GM18861 (cell line): ENCODE results near the gene GATA5.

ENCODE experiments used
- ATAC-seq: cut with Tn5 transposase; IDR thresholded peaks from one replicate; pipeline ENCODE4 v1.9.1; 2021; ENCODE audit not compliant: unreplicated experiment

Gene GATA5, protein sequence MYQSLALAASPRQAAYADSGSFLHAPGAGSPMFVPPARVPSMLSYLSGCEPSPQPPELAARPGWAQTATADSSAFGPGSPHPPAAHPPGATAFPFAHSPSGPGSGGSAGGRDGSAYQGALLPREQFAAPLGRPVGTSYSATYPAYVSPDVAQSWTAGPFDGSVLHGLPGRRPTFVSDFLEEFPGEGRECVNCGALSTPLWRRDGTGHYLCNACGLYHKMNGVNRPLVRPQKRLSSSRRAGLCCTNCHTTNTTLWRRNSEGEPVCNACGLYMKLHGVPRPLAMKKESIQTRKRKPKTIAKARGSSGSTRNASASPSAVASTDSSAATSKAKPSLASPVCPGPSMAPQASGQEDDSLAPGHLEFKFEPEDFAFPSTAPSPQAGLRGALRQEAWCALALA

DNA sequence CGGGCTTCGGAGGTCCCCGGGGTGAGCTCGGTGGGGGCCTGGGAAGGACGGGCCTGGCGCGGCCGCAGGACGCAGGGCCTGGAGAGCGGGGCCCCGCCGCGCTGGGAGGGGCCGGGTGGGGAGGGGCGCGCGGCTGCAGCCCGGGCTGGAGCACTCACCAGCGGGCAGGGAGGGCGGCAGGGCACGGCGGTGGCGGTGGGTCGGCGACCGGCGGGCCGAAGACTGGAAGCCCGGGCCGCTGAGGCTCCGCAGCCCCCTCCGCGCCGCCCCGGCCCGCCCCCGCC lies at the start of gene GATA5:
Gene GATA5 (minus strand): TSS at position 224 of the 284 bp plus-strand sequence. CDS start 474 bp downstream, outside the sequence.
- ATAC-seq: no peak

DNA sequence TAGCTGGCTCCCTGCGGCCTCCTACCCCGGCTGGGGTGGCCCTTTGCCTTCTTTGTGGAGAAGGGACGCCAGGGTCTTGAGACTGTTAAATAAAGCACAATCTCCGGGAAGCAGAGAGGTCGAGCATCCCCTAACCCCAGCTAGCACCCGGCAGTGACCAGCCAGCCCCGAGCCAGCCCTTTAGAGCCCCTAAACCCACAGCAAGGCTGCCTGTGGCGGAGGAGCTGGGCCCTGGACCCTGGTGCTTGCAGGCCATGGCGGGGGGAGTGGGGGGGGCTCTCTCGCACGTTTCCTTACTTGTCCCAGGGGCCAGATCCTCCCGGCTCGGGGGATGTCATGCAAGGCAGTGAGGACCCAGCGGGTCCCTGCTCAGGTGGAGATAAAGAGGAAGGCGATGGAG lies 49.2 kb upstream of the GATA5 start:
- no peak for ATAC-seq

DNA sequence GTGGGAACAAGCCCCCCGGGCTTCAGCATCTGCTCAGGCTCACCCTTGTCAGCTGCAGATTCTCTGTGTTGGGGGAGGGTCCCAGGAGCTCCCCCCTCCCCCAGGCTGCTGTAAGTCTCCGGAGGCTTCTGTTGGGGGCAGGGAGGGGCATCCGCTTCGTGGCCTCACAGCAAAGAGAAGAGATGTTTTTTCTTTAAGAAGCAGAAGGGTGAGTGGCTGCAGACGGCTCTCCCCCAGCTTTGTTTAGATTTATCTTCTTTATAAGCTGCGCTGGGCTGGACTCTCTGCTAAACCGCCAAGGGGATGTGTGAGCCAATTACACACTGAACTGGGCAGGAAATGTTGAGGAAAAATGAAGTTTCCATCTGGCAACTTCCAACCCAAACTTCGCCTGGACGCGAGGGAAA lies 48.7 kb upstream of the GATA5 start:
- no peak for ATAC-seq

DNA sequence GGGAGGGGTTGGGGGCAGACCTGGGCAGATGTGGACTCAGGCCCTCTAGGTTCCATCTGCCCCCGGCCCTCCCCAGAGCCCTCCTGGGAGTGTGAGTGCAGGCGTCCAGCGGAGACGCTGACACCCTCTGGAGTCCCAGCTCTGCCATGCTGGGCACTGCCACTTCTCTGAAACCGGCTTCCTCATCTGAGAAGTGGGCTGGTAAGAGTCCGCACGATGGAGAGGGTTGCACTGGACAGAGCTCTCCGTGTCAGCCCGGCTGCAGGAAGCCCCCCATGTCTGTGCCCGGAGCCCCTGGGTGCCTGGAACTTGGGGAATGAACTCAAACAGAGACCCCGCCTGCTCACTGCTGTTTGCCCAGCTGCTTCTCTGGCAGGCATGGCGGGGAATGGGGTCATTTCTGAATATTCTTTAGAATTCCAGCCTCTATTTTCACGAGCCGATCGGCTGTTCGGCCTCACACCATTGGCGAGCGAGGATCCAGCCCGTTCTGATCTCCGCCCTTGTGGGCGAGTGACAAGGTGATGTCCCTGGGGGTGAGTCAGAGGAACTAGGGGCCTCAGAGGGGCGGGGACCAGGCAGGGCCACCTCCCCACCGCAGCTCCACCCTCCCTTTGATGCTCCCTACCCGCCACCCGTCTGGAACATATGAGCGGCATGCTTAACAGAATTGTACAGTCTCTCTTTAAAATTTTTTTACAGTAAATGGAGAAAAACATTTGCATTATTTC lies 47.8 kb upstream of the GATA5 start:
- no peak for ATAC-seq

DNA sequence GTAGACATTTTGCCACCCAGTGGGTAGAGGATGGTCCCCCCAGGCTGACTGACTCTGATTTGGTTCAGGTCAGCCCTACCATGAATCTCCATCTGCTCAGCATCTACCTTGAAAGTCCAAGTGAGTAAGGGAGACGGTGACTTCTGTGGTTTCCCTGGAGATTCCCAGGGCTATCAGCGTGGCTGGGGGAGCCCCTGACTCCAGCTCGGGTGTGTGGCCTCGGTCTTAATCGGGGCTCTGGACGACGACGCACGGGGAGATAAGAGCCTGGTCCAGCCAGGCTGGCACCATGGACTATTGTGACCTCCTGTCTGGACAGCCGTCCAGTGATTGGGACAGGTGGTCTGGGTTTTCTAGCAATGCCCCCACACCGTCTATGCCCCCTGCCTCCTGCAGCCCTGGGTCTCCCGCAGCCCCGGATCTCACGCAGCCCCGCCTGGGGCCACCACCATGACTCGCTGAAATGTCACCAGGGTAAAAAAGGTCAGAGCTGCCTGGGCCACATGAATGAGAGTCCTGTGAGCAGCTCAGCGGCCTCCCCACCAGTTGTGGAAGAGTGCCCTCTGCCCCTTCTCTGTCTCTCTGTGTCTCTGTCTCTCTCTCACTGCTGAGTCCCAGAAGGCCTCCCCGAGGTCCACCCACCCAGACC lies 47.1 kb upstream of the GATA5 start:
- no peak for ATAC-seq

DNA sequence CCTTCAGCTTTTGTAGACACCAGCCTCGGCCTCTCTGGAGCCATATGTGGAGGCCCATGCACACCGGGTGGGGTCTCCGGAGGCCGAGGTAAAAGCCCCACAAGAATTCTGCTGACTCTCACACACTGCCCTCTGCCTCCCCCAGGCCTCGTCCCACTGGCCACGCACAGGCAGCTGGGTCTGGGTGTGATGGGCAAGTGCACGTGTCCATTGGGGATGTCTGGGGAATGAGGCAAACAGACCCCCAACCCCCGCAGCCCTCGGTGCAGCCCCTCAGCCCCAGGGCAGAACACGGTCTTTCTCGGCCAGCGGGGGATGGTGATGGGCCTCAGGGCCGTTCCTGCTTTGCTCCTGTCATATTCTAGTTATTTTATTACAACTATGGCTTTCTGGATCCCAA lies 44.0 kb upstream of the GATA5 start:
- no peak for ATAC-seq

DNA sequence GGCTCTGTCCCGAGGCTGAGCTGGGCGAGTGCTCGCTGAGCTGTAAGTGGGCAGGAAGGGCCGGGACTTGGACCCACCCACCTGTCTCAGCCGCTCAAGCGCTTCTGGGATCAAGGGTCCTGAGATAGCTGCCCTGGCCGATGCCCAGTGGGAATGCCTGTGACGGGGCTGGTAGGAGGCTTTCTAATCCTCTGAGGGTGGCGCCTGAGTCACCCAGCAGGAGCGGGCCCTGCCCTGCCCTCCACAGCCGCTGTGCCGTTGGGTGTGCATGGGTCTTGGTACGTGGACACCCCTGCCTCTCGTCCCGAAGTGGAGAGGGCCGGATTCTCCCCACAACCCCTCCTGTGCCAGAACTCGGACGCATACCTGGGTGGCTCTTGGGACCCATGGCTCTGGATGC lies 43.1 kb upstream of the GATA5 start:
- no peak for ATAC-seq

DNA sequence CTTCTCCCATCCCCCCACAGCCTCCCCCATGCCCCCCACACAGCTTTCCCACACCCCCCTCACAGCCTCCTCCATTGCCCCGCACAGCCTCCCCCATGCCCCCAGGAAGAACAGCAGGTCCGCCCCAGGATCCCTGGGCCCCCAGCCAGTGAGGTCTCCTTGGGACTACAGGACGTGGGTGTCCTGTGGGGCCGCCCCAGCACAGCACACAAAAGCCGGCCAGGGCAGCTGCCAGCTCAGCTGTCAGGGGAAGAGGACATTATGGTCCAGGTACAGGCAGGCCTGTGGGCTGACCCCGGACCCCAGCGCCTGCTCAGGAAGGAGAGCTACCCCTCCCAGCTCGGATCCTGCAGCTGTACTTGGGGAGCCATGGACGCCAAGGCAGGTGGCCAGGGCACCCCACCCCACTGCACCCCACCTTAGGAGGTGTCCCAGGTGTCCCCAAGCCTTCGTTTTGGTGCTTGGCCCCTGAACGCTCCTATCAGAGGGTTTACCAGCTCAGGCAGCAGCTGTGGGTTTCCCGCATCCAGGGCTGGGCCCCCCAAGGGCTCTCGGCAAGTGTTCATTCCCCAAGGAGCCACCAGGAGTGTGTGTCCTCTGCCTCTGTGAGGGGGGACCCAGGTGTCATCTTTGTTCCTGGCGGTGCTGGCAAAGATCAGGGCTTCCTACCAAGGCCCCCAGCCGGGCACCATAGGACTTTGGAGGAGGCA lies 42.3 kb upstream of the GATA5 start:
- no peak for ATAC-seq

DNA sequence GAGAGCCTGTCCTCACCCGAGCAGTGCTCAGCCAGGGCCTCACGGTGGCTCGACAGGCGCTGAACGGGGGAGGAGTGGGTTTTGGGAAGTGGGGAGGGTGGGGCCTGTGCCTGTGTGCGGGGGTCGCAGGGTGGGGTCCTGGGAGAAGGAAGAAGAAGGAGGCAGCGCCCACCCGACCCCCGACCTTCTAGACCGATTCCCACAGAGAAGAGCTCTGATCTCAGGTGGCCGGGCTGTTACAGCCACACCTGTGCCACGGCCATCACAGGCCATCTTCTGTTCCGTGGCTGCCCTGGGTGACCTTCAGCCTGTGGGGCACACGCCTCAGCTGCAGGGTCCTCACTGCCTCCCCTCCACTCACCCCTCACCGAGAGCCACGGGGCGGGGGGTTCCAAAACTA lies 41.4 kb upstream of the GATA5 start:
- no peak for ATAC-seq

DNA sequence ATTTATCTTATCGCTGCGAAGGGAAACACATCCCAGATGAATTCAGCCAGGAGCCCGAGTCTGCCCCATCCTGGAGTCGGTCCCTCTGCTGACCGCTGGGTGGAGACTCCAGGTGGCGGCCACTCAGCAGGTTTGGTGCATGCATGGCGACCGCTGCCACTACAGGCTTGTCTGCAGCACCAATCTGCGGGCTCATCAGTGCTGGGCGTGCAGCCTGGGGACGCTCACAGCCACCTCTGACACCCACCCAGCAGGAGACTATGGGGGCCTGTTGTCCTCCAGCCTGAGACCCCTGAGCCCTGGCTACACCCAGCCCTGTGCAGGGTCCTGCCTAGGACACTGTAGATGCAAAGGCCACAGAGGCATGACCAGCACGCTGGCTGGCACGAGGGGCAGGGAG lies 40.5 kb upstream of the GATA5 start:
- no peak for ATAC-seq

DNA sequence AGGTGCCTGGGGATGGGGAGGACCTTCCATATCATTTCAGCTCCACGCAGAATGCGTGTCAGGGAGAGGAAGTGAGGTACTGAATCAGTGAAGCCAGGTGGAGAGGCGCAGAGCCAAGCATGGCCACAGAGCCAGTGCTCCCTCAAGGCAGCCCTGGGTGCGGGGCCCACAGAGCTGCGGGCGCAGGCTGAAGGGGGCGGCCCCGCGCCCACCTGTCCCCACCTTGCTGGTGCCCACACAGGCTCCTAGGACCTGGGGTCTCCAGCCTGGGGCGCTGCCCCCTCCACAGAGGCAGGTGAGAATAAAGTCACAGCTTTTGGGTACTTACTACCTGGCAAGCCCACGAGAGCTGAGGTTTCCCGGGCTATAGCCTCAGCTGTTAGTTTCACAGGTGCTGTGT lies 40.0 kb upstream of the GATA5 start:
- ATAC-seq: no peak

DNA sequence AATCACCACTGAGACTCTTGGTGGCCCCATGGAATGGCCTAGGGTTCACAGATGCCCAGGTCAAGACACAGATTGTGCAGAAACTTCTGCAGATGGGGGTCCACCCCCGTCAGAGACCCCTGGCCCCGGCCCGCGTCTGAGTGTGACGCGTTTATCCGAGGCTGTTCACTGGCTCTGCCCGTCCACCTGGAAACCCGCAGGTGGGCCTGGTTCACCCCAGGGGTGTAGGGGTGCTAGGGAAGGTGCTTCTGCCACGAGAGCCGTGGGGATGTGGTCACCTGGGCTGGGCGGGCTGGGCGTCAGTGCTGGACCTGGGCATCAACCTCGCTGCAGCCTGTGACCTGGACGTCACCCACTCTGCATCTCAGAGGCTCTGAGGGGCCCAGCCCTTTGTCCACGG lies 39.5 kb upstream of the GATA5 start:
- no peak for ATAC-seq

DNA sequence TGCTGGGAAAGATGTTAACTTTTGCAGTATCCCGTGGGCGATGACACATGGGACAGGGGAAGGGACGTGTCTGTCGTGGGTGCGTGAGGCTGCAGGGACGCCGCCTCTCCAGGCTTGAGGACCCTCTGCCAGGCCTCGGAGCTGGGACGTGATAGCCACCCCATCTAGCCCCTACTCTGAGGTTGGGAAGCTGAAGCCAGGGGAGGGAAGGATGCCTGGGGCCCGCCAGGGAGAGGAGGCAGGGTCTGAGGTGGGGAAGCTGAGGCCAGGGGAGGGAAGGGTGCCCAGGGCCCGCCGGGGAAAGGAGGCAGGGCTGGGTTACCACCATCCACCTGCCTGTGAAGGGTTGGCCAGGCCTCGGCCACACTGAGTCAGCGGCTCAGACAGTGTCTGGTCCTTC lies 38.2 kb upstream of the GATA5 start:
- no peak for ATAC-seq

DNA sequence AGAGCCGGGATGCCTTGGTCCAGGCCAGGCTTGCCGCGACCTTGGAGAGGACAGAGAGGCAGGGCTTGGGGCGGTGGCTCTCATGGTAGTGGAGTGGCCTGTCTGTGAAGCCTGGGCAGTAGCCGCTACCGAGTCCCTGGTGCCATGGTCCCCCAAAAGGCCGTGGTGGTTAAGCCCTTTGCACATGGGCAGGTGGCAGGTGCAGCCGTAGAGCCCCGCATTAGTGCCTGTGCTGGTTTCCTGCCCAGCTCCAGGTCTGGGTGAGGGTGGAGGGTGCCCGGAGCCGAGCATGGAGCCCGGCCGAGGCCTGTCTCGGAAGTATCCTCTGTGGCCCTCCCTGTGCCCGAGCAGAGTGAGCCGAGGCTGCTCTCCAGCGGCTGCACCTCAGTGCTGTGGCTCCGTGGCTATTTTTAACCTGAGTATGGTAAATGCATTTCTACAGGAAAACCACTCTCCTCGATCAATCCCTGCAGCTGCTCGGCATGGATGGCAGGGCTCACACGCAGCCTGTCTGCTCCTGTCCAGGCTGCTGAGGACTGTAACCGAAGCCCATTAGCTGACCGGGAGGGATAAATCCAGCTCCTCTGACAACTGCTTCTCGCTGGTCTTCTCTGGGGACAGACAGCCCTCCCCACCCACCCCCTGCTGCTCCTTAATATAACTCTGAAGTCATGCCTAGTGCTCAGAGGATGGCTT lies 36.3 kb upstream of the GATA5 start:
- no peak for ATAC-seq

DNA sequence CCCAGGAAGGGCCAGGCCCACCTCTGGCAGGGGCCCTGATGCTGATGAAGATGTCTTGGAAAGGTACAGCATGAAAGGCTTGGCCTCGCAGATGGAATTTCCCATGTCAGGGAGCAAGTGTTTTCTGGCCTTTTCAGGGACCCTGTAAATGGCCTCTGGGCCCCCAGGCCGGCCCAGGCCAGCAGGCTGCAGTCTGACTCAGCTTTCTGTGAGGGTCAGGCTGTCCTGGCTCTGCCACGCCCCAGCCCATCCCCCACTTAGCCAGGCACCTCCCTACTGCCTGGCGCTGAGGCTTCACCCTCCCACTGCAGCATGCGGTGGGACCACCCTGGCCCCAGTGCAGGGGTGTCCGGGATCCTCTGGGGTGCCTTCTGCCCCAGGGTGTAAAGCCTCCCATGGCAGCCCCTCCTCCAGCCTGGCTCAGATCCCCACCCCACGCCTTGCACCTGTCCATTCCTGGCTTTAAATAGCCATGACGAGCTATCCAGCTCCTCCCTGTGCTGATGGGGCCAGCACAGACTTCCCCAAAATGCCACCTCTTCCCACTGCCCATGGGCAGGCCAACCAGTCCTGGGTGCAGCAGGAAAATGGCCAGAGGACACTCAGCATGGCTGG lies 35.6 kb upstream of the GATA5 start:
- ATAC-seq: no peak

DNA sequence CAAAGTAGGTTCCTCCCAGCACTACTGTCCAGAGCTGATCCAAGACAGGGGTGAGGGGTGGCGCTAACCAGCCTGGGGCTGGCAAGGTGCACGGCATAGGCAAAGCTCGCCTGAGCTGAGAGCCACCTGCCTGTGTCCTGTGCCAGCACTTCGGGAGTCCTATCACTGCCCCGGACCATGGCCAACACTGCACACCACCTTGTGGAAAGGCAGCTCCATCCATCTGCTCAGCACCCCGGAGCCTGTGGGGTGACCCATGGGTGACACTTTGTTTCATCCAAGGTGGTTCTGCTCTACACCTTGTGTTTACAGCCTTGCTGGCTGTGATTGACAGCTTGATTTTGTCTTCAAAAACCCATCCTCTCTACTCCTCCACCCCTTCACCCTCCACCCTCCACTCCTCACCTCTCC lies 32.9 kb upstream of the GATA5 start:
- ATAC-seq: no peak

DNA sequence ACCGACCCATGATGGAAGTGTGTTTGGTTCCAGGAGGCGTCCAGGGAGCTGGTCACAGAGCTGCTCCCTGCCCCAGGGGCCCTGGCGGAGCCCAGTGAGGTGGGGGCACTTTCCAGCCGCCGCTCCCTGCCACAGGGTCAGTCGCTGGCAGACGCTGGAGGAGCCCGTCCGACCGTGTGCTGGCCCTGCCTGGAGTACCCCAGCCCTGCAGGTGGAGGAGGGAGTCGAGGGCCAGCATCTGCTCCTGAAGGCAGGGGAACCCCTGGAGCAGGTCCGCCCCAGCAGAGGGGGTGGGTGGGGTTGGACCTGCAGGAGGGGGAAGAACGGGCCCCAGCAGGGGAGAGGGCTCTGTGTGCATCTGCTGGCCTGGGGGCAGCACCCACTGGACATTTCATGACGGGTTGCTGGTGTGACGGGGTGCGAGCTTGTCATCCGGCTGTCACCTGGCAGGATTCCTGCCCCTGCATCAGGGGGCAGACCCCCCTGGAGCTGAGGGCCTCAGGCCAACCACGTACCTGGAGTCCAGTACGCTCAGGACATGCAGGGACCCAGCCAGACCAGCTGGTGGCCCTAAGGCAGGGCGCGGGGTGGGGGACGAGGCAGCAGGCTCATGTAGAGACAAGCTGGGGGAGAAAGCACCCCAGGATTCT lies 32.3 kb upstream of the GATA5 start:
- ATAC-seq: no peak

DNA sequence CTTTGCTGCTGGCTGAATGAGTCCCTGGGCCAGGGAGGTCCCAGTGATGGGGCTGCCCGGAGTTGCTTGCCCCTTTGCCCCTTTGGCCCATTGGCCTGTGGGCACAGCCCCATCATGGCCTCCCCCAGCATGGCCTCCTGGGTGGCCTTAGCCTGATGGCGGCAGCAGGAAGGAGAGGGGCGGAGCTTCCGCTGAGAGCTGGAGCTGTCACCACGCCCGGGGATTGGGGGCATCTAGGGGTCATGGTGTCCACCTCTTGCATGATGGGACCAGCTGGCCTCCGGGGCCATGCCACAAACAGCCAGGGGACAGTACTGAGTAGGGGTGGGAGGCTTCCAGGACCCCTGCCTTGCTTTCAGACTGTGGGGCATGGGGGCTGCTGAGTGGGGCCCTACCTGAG lies 31.5 kb upstream of the GATA5 start:
- ATAC-seq: no peak

DNA sequence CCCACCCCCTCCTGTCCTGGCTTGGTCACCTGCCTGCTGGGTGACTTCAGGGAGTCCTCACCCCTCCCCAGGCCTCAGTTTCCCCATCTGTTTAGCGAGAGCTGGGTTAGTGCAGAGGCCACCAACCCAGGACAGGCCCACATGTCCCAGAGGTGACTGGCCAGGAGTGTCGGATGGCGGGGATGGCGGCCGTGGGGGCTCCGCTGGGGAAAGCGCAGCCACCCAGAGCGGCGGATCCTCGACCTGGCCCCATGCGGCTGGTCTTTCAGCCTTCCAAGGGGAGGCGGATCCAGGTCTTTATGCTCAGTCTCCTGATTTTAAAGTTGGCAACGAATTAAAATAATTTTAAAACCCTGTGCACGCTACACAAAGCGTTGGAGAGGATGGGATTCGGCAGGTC lies 31.0 kb upstream of the GATA5 start:
- ATAC-seq: no peak

DNA sequence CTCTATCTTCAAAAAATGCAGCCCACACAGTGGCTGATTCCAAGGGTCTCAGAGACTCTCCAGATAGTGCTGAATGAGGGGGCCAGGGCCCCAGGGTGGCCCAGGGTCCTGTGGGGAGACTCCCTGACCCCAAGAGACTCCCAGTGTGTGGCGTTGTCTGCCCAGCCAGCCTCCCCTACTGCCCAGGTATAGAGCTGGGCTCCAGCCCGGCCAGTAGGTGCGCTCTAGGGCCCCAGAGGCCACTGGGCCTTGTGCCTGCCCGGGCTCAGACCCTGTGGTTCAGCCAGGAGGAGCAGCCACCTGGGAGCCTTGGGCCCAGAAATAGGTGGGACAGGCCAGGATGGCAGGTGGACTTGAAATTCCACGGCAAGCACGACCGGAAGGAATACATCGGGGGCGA lies 30.3 kb upstream of the GATA5 start:
- ATAC-seq: no peak
